Transverse colon (tissue), 4 donors: ENCODE measurements around the gene COX6A2. TPM values are rescaled to one million over a fixed set of nuclear protein-coding genes. Genes with fewer than 3 reads are reported as not detected.

ENCODE experiments used
- DNase-seq: peaks from one replicate; pipeline ENCODE4 v3.0.0-alpha.2; 2019
- H3K27ac ChIP-seq, 4 donors: fragments of 200-600 bp; sonication (generic); 2 replicates each; pipeline ENCODE4 v1.5.1; 2016 to 2018; ENCODE audit warnings: inconsistent platforms in 4 of 4
- H3K27me3 ChIP-seq: fragments of 200-600 bp; sonication (generic); 2 replicates; pipeline ENCODE4 v1.5.1; 2017; ENCODE audit warnings: inconsistent platforms
- H3K36me3 ChIP-seq, 4 donors: fragments of 200-600 bp; sonication (generic); 2 replicates each; pipeline ENCODE4 v1.5.1; 2017 to 2019; ENCODE audit warnings: inconsistent platforms in 4 of 4
- H3K4me1 ChIP-seq, 4 donors: fragments of 200-600 bp; sonication (generic); 2 replicates each; pipeline ENCODE4 v1.5.1; 2017 to 2020; ENCODE audit warnings: inconsistent platforms in 4 of 4
- H3K4me3 ChIP-seq, 4 donors: fragments of 200-600 bp; sonication (generic); 1 replicate in 1 of 4; 2 replicates in 3 of 4; pipeline versions ENCODE4 v1.5.1 to v1.6.1; 2017 to 2019; ENCODE audit warnings: inconsistent platforms in 4 of 4
- H3K9me3 ChIP-seq, 2 donors: fragments of 200-600 bp; sonication (generic); 2 replicates each; pipeline ENCODE4 v1.5.1; 2017 to 2019; ENCODE audit warnings: inconsistent platforms in 2 of 2
- EP300 ChIP-seq: sonication (generic); formaldehyde crosslinking; IDR thresholded peaks from one replicate; pipeline ENCODE4 v1.6.1; 2017; ENCODE audit warnings: antibody characterized with exemption, low read depth
- POLR2A ChIP-seq: fragments of 450-650 bp; IDR thresholded peaks from one replicate; pipeline ENCODE4 v1.6.1; 2016; ENCODE audit warnings: antibody characterized with exemption, mild to moderate bottlenecking, moderate library complexity
- POLR2AphosphoS5 ChIP-seq, 3 donors: sonication (generic); formaldehyde crosslinking; IDR thresholded peaks; one replicate each; pipeline ENCODE4 v1.6.1; 2016; ENCODE audit warnings: antibody characterized with exemption in 3 of 3
- WGBS, 2 donors: methylation state at CpG; one replicate each; pipeline ENCODE4 v1.1.5; 2018; ENCODE audit warnings: low coverage in 1 of 2; 5-methylcytosine and 5-hydroxymethylcytosine counted together
- in situ Hi-C, 4 donors: fragments of 200-750 bp; cut with MboI; loops; one replicate each; pipeline versions ENCODE4 v1.15.0 to v1.15.1; 2017; ENCODE audit warnings: low sequenced_read_pairs in 3 of 4, low pct_ligation_motif_present in 1 of 4, low pct_unique_long_range_greater_than_20kb in 1 of 4
- intact Hi-C: fragments of 100-400 bp; cut with DNase I; formaldehyde crosslinking; loops from one replicate; pipeline ENCODE4 v1.15.1; 2023; ENCODE audit warnings: low total_unique reads
- total RNA-seq, 4 donors: library from RNA; depleted of rRNA; stranded (reverse); fragments of >200 nt; gene quantifications; one replicate each; pipeline ENCODE4 v1.1.0, GENCODE V29; 2016
- TF ChIP-seq, protein P1 (sequence below), 5 experiments: fragments of 200-600 bp in 3 of 5; fragments of 450-650 bp in 2 of 5; sonication (generic) in 3 of 5; IDR thresholded peaks; 1 replicate in 2 of 5; 2 replicates in 3 of 5; pipeline ENCODE4 v1.5.1; 2016 to 2017; ENCODE audit warnings: antibody characterized with exemption in 5 of 5, inconsistent platforms in 3 of 5, mild to moderate bottlenecking in 2 of 5, moderate library complexity in 1 of 5

Gene COX6A2
- total RNA-seq, 4 donors from 2014 or later: not detected

DNA sequence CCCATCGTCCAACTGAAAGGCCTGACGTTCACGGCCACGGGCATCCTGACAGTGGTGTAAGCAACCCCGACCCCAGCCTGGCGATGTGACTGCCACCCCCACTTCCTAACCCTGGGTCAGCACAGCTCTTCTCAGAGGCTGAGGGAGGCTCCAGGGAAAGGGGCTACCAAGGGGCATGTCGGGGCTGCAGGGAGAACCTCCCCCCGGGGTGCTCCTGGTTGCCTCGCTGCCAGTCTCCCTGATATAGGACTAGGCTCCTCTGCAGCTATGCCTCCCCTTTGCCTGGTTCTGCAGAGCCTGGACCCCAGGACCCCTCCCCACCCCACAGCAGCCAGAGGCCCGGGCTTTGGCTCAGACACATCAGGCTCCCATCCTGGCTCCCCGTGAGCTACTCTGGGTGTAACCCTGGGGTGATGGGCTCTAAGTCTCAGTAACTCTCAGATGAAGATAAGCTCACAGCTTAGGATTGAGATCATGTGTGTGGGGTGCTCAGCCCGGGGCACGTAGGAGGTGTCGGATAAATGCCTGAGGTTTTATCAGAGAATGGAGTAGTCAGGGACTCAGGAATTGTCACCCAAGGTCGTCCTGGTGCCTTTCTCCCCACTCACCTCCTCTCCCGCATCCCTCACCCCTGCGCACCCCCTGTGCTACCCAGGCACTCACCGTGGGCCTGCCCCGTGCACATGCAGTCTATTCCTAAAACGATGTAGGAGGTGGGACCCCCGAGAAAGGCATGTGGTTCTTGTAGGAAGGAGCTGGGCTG, 24.4 kb downstream of the COX6A2 start:
- 64 to 87% methylated on average over 5 to 19 of the region's 21 CpGs for WGBS, 2 donors
- Histone ChIP-seq H3K27ac (no peak overlapping the region), H3K36me3 (no peaks in the 10 kb centered on the region), H3K4me3 (no peak overlapping the region), H3K27me3 (no peaks in the 10 kb centered on the region), H3K4me1 (no peaks in the 10 kb centered on the region), H3K9me3 (no peaks in the 10 kb centered on the region)
- in situ Hi-C loops (no loop called here), intact Hi-C loops (no loop called here)
- TF ChIP-seq POLR2AphosphoS5 (IDR thresholded peaks at IDR 0.05) (no peak), POLR2A (no peak), EP300 (no peak)
- TF ChIP-seq, protein P1, sequence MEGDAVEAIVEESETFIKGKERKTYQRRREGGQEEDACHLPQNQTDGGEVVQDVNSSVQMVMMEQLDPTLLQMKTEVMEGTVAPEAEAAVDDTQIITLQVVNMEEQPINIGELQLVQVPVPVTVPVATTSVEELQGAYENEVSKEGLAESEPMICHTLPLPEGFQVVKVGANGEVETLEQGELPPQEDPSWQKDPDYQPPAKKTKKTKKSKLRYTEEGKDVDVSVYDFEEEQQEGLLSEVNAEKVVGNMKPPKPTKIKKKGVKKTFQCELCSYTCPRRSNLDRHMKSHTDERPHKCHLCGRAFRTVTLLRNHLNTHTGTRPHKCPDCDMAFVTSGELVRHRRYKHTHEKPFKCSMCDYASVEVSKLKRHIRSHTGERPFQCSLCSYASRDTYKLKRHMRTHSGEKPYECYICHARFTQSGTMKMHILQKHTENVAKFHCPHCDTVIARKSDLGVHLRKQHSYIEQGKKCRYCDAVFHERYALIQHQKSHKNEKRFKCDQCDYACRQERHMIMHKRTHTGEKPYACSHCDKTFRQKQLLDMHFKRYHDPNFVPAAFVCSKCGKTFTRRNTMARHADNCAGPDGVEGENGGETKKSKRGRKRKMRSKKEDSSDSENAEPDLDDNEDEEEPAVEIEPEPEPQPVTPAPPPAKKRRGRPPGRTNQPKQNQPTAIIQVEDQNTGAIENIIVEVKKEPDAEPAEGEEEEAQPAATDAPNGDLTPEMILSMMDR (IDR thresholded peaks at IDR 0.05): no peak
- no peak for DNase-seq

DNA sequence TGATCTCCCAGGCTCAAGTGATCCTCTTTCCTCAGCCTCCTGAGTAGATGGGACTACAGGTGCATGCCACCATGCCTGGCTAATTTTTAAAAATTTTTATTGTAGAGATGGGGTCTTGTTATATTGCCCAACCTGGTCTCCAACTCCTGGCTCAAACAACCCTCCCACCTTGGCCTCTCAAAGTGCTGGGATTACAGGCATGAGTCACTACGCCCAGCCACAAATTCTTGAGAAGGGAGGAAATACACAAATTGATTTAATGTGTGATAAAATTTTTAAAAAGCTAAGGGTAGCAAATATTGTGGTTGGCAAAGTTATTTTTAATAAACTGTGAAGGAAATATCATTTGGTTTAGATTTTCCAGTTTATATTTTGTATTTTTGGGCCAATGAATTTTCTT, 25.5 kb downstream of the COX6A2 start:
- 57 to 68% methylated on average over 1 of the region's 1 CpG for WGBS, 2 donors
- no peaks in the 10 kb centered on the region for H3K9me3 ChIP-seq
- H3K36me3 ChIP-seq: no peaks in the 10 kb centered on the region
- H3K27ac ChIP-seq: no peak overlapping the region
- H3K4me3 ChIP-seq: no peak overlapping the region
- TF ChIP-seq, protein P1 (IDR thresholded peaks at IDR 0.05): no peak
- TF ChIP-seq POLR2A: no peak
- H3K4me1 ChIP-seq: no peaks in the 10 kb centered on the region
- in situ Hi-C loops (no loop called here), intact Hi-C loops (no loop called here)
- no peaks in the 10 kb centered on the region for H3K27me3 ChIP-seq
- DNase-seq: no peak

DNA sequence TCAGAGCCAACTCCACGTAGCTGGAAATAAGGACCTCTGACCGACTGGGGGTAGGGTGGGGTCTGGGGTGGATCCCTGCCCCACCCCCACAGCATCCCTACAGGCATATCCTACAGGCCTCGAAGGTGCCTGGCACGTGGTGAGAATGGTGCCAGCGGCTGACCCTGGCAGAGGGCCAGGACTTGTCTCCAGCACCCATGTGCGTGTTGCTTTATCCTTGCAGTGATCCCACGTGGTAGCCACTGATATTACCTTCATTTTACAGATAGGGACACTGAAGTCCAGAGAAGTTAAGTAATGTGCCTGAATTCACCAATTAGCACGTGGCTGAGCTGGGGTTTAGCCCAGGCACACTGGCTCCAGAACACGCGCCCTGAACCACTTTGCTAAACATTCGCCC, 26.7 kb downstream of the COX6A2 start:
- DNase-seq: no peak
- in situ Hi-C loops: no loop called here
- intact Hi-C loops: no loop called here
- H3K4me1 ChIP-seq: no peaks in the 10 kb centered on the region
- TF ChIP-seq, protein P1 (IDR thresholded peaks at IDR 0.05): no peak
- TF ChIP-seq POLR2A (no peak), POLR2AphosphoS5 (IDR thresholded peaks at IDR 0.05) (no peak), EP300 (no peak)
- H3K4me3 ChIP-seq: no peak overlapping the region
- H3K27me3 ChIP-seq: no peaks in the 10 kb centered on the region
- H3K9me3 ChIP-seq: no peaks in the 10 kb centered on the region
- H3K36me3 ChIP-seq: no peaks in the 10 kb centered on the region
- no peak overlapping the region for H3K27ac ChIP-seq
- WGBS, 2 donors: 60 to 82% methylated on average over 1 to 8 of the region's 11 CpGs

DNA sequence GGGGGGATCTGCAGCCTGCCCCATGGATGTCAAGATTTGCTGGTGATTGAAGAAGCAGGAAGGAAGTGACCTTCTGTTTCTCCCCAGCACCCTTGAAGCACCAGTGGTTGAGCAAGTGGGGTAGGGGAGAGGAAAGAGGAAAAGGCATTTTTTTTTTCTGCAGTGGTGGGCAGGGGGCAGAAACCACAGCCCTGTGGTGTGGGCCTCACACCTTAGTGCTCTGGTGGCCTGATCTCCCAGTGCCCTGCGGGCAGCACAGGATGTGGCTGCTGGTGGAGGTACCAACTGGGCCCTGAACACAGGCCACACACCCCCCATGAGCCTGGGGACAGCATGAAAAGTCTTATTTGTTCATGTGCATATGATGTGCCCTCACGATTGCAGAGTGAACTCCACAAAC, 28.0 kb downstream of the COX6A2 start:
- WGBS, 2 donors: 33% methylated on average over 2 of the region's 2 CpGs; no CpG with 5 or more reads in 1 of the 2 donors
- no peaks in the 10 kb centered on the region for H3K9me3 ChIP-seq
- in situ Hi-C loops (no loop called here), intact Hi-C loops (no loop called here)
- H3K4me3 ChIP-seq: no peak overlapping the region
- no peak for DNase-seq
- H3K27me3 ChIP-seq: no peaks in the 10 kb centered on the region
- H3K27ac ChIP-seq: no peak overlapping the region
- no peaks in the 10 kb centered on the region for H3K36me3 ChIP-seq
- H3K4me1 ChIP-seq: no peaks in the 10 kb centered on the region
- no peak for TF ChIP-seq EP300
- no peak for TF ChIP-seq POLR2AphosphoS5 (IDR thresholded peaks at IDR 0.05)
- TF ChIP-seq, protein P1 (IDR thresholded peaks at IDR 0.05): no peak
- no peak for TF ChIP-seq POLR2A
